ENCODE measurements around the gene COL4A6.

DNA sequence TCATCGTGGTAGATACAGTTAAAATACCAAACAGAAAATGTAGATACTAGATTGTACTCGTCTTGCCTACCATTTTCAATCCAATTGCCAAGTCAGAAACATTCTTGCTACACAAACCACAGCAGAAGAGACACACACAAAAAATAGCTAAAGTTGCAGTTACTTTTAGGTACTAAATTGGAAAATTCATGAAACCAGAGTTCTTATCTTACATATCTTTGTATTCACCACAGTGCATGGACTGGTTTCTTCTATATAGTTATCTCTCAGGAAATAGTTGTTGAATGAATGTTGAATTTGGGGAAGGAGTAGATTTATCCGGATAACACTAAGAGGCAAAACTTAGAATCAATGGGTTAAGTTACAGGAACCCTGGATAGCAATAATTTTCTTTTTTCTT lies 15.6 kb upstream of the COL4A6 start:
- TF ChIP-seq EZH2 (IDR thresholded peaks at IDR 0.05; ENCODE audit: insufficient read depth, poor library complexity, severe bottlenecking): no peak
- no peak for TF ChIP-seq EZH2phosphoT487 (IDR thresholded peaks at IDR 0.05; ENCODE audit: insufficient read depth, low read depth)
